K562 (cell line): Measurements from ENCODE around the gene SND1. TPM values are rescaled to one million over a fixed set of nuclear protein-coding genes. Genes with fewer than 3 reads are reported as not detected.
A peak's percentile ranks its signal among the peaks of the same experiment; 100 is the strongest.

ENCODE experiments used
- ATAC-seq: fragments of 200-7000 bp; cut with Tn5 transposase; 3 replicates; pipeline ENCODE4 v1.9.1; 2020; ENCODE audit warnings: moderate library complexity
- BruUV-seq: library from RNA; stranded (reverse); fragments of 400-500 nt; replicated peaks from 2 replicates; lab custom pipeline; 2021; lab: Mats Ljungman, UMichigan
- CTCF ChIA-PET: fragments of 300-600 bp; formaldehyde crosslinking; extraction: SDS; loops from one replicate; lab custom pipeline; 2021; ENCODE audit warnings: low intra/inter-chr PET ratio; lab: Yijun Ruan, JAX
- POLR2A ChIA-PET: fragments of 300-600, 350-650 bp; sonication (Branson Sonifier 250); formaldehyde crosslinking; extraction: SDS; loops from one replicate; lab custom pipeline; 2021; ENCODE audit warnings: antibody characterized with exemption, inconsistent platforms; lab: Yijun Ruan, JAX
- DNase-seq, 4 experiments: peaks; one replicate each; pipeline versions ENCODE4 v3.0.0 to v3.0.0-alpha.2; 2011 to 2018; ENCODE audit warnings: low spot score in 3 of 4, mixed read lengths in 3 of 4; ENCODE audit errors: extremely low read depth in 1 of 4
- FAIRE-seq: peaks from 2 replicates; lab custom pipeline; 2011; peaks lifted over from hg19 to GRCh38; lab: Jason Lieb, UNC
- H2AFZ ChIP-seq: 2 replicates; pipeline ENCODE4 v1.6.0; 2011; ENCODE audit warnings: low read depth, low read length, control low read depth, inconsistent platforms
- H3K27ac ChIP-seq: fragments of 200-600 bp; 3 replicates; pipeline ENCODE4 v1.8.0; 2011; ENCODE audit warnings: low read depth, mild to moderate bottlenecking, control low read depth, inconsistent platforms, low read length, moderate library complexity, mixed read lengths; ENCODE audit errors: extremely low read depth
- H3K27me3 ChIP-seq, 2 experiments: fragments of 300-600 bp in 1 of 2; 2 replicates in 1 of 2; 3 replicates in 1 of 2; pipeline versions ENCODE4 v1.6.0 to v1.8.0; 2011; ENCODE audit warnings: inconsistent platforms in 2 of 2, low read length in 2 of 2, mild to moderate bottlenecking in 1 of 2, mixed read lengths in 1 of 2, moderate library complexity in 1 of 2; ENCODE audit not compliant: control insufficient read depth in 2 of 2, insufficient read depth in 2 of 2
- H3K36me3 ChIP-seq: fragments of 300-600 bp; 3 replicates; pipeline ENCODE4 v1.8.0; 2011; ENCODE audit warnings: mild to moderate bottlenecking, low read length, inconsistent platforms; ENCODE audit not compliant: control insufficient read depth, insufficient read depth
- H3K4me1 ChIP-seq, 2 experiments: fragments of 200-600 bp in 1 of 2; replicated peaks in 1 of 2; 2 replicates in 1 of 2; 3 replicates in 1 of 2; pipeline versions ENCODE4 v1.5.1 to v1.8.0; 2011; ENCODE audit warnings: inconsistent platforms in 2 of 2, low read length in 2 of 2, mild to moderate bottlenecking in 1 of 2, mixed read lengths in 1 of 2, moderate library complexity in 1 of 2; ENCODE audit not compliant: control insufficient read depth in 2 of 2, insufficient read depth in 2 of 2
- H3K4me2 ChIP-seq: 2 replicates; pipeline ENCODE4 v1.6.1; 2011; ENCODE audit warnings: low read length, control low read depth, inconsistent platforms, mixed read lengths; ENCODE audit not compliant: insufficient read depth
- H3K4me3 ChIP-seq: fragments of 200-600 bp; sonication (generic), shearing (Covaris generic); 2 replicates; pipeline ENCODE4 v1.5.1; 2016; ENCODE audit warnings: control low read depth, inconsistent platforms
- H3K79me2 ChIP-seq: fragments of 200-600 bp; 3 replicates; pipeline ENCODE4 v1.8.0; 2011; ENCODE audit warnings: low read length, inconsistent platforms; ENCODE audit not compliant: control insufficient read depth, insufficient read depth
- H3K9ac ChIP-seq, 2 experiments: 2 replicates each; pipeline versions ENCODE4 v1.6.0 to v1.6.1; 2011; ENCODE audit warnings: low read depth in 2 of 2, low read length in 2 of 2, control low read depth in 1 of 2, inconsistent platforms in 1 of 2, mild to moderate bottlenecking in 1 of 2, mixed read lengths in 1 of 2; ENCODE audit not compliant: insufficient read depth in 1 of 2
- H3K9me1 ChIP-seq: one replicate; pipeline ENCODE4 v1.6.0; 2011; ENCODE audit warnings: inconsistent platforms, mild to moderate bottlenecking, low read length, moderate library complexity; ENCODE audit not compliant: control insufficient read depth, insufficient read depth
- H3K9me3 ChIP-seq: replicated peaks from 2 replicates; pipeline ENCODE4 v1.5.1; 2011; ENCODE audit warnings: low read depth, low read length, inconsistent platforms; ENCODE audit not compliant: control insufficient read depth, insufficient read depth
- H4K20me1 ChIP-seq: replicated peaks from 2 replicates; pipeline ENCODE4 v1.6.1; 2011; ENCODE audit warnings: low read length, inconsistent platforms, mixed read lengths; ENCODE audit not compliant: control insufficient read depth, insufficient read depth
- BRF2 ChIP-seq: IDR thresholded peaks from 3 replicates; pipeline ENCODE4 v1.6.1; 2011; ENCODE audit warnings: borderline replicate concordance, mild to moderate bottlenecking; ENCODE audit not compliant: insufficient read length, insufficient read depth
- CCNT2 ChIP-seq: IDR thresholded peaks from 2 replicates; pipeline ENCODE4 v1.6.1; 2011; ENCODE audit warnings: borderline replicate concordance, low read depth, mild to moderate bottlenecking, moderate library complexity, mixed read lengths, low read length; ENCODE audit not compliant: insufficient read length; ENCODE audit errors: extremely low read depth
- FIP1L1 ChIP-seq: fragments of 200-400 bp; formaldehyde crosslinking; IDR thresholded peaks from 2 replicates; pipeline ENCODE4 v1.6.1; 2018; ENCODE audit warnings: mild to moderate bottlenecking, low read depth, low read length; ENCODE audit not compliant: poor library complexity, severe bottlenecking
- KAT7 ChIP-seq: sonication (generic); formaldehyde crosslinking; IDR thresholded peaks from 2 replicates; pipeline ENCODE4 v1.8.0; 2022; ENCODE audit warnings: missing genetic modification reagents, mild to moderate bottlenecking, borderline replicate concordance
- NR2F6 ChIP-seq: fragments of 450-650 bp; formaldehyde crosslinking; IDR thresholded peaks from 2 replicates; pipeline ENCODE4 v1.4.0; 2020; ENCODE audit warnings: mild to moderate bottlenecking
- PHB ChIP-seq: fragments of 250-450 bp; sonication (Bioruptor Pico); IDR thresholded peaks from 2 replicates; pipeline ENCODE4 v1.5.0; 2021
- POLR2A ChIP-seq: fragments of 450-650 bp; conservative IDR thresholded peaks from 2 replicates; pipeline ENCODE4 v1.6.1; 2016
- PRMT5 ChIP-seq: sonication (generic); formaldehyde crosslinking; IDR thresholded peaks from 2 replicates; pipeline ENCODE4 v1.5.0; 2020; ENCODE audit warnings: missing genetic modification reagents
- RBM25 ChIP-seq: fragments of 200-400 bp; formaldehyde crosslinking; IDR thresholded peaks from 2 replicates; pipeline ENCODE4 v1.6.1; 2018; ENCODE audit warnings: low read length, low read depth, moderate library complexity; ENCODE audit not compliant: severe bottlenecking
- SMC3 ChIP-seq: conservative IDR thresholded peaks from 2 replicates; pipeline ENCODE4 v1.6.1; 2011; ENCODE audit warnings: low read depth, low read length, improper control_type of control experiment; ENCODE audit not compliant: insufficient read depth
- ZBTB33 ChIP-seq: sonication (generic); formaldehyde crosslinking; IDR thresholded peaks from 2 replicates; pipeline ENCODE4 v1.8.1; 2023; ENCODE audit warnings: mild to moderate bottlenecking, missing genetic modification reagents
- WGBS: fragments of 100-300 bp; shearing (Covaris generic); methylation state at CpG from one replicate; pipeline ENCODE4 v1.1.6; 2016; ENCODE audit warnings: low coverage, mixed read lengths; ENCODE audit not compliant: insufficient coverage; ENCODE audit errors: missing lambda C conversion rate; 5-methylcytosine and 5-hydroxymethylcytosine counted together
- in situ Hi-C: fragments of 300-500 bp; cut with MboI; formaldehyde crosslinking; loops from 4 replicates; pipeline ENCODE4 v1.15.0; 2018; ENCODE audit warnings: inconsistent platforms, mixed read lengths
- intact Hi-C: fragments of 100-400 bp; cut with micrococcal nuclease; formaldehyde crosslinking; loops from 2 replicates; pipeline ENCODE4 v1.14.2; 2022
- polyA plus RNA-seq, 8 experiments: library from polyadenylated mRNA; depleted of rRNA in 4 of 8; stranded (reverse) in 5 of 8; unstranded in 3 of 8; fragments of >200 nt; fragmentation: Nextera tagmentation in 2 of 8; fragmentation: Illumina TruSeq in 1 of 8; extraction: Ambion mirVana in 2 of 8; extraction: Trizol in 1 of 8; gene quantifications; 2 replicates each; pipeline versions ENCODE4 v1.2.1 to v1.2.3, GENCODE V29; 2011 to 2014; ENCODE audit warnings: inconsistent platforms in 1 of 8, missing spikeins in 1 of 8
- total RNA-seq, 7 experiments: library from RNA; depleted of rRNA in 6 of 7; stranded (reverse); fragments of >200 nt in 6 of 7; fragmentation: Illumina TruSeq in 2 of 7; extraction: Trizol in 2 of 7; gene quantifications; 2 replicates each; pipeline versions ENCODE4 v1.2.1 to v1.2.3, GENCODE V29; 2011 to 2021; ENCODE audit warnings: low replicate concordance in 1 of 7
- TF ChIP-seq, protein P1 (sequence below): fragments of 250-450 bp; sonication (Bioruptor Pico); IDR thresholded peaks from 2 replicates; pipeline ENCODE4 v1.4.0; 2020; ENCODE audit warnings: mild to moderate bottlenecking, moderate library complexity
- TF ChIP-seq, protein P2 (sequence below): fragments of 450-650 bp; IDR thresholded peaks from 2 replicates; pipeline ENCODE4 v1.7.0; 2016; ENCODE audit warnings: borderline replicate concordance

Gene SND1
- total and polyA plus RNA-seq, 9 of the 15 experiments (the other 6 are each of a cell fraction or from before 2014, with no cell fraction given), result 46.5 to 307 (median 191) TPM

GRCh38 chr7:128104108-128104742 is 452.2 kb downstream of the SND1 start:
- Histone ChIP-seq H3K4me1 (peaks cover 9 to 24% of the 10 kb centered on the region in 2 experiments; a peak in 4 of 5 replicates), H4K20me1 (peaks cover 7% of the 10 kb centered on the region; the same call in 1 of the 2 replicates), H3K9me1 (no peaks in the 10 kb centered on the region), H3K9me3 (no peaks in the 10 kb centered on the region), H3K4me3 (no peak overlapping the region), H3K9ac (no peak overlapping the region), H3K4me2 (no peak overlapping the region), H3K27ac (no peak overlapping the region), H3K79me2 (no peaks in the 10 kb centered on the region), H3K36me3 (no peaks in the 10 kb centered on the region), H2AFZ (no peak overlapping the region), H3K27me3 (peaks cover 10 to 27% of the 10 kb centered on the region in 2 experiments; a peak in 3 of 5 replicates)
- intact Hi-C loops (no loop called here), in situ Hi-C loops (no loop called here)
- CTCF ChIA-PET, result no interaction called here
- no TSS peak for BruUV-seq
- 81% methylated on average over 38 of the region's 59 CpGs for WGBS
- DNase-seq (no peak), ATAC-seq (no peak), FAIRE-seq (no peak)
- POLR2A ChIA-PET, result no interaction called here
- no peak for TF ChIP-seq NR2F6
- peak; percentile 52 for TF ChIP-seq FIP1L1
- no peak for TF ChIP-seq POLR2A
- TF ChIP-seq, protein P1, sequence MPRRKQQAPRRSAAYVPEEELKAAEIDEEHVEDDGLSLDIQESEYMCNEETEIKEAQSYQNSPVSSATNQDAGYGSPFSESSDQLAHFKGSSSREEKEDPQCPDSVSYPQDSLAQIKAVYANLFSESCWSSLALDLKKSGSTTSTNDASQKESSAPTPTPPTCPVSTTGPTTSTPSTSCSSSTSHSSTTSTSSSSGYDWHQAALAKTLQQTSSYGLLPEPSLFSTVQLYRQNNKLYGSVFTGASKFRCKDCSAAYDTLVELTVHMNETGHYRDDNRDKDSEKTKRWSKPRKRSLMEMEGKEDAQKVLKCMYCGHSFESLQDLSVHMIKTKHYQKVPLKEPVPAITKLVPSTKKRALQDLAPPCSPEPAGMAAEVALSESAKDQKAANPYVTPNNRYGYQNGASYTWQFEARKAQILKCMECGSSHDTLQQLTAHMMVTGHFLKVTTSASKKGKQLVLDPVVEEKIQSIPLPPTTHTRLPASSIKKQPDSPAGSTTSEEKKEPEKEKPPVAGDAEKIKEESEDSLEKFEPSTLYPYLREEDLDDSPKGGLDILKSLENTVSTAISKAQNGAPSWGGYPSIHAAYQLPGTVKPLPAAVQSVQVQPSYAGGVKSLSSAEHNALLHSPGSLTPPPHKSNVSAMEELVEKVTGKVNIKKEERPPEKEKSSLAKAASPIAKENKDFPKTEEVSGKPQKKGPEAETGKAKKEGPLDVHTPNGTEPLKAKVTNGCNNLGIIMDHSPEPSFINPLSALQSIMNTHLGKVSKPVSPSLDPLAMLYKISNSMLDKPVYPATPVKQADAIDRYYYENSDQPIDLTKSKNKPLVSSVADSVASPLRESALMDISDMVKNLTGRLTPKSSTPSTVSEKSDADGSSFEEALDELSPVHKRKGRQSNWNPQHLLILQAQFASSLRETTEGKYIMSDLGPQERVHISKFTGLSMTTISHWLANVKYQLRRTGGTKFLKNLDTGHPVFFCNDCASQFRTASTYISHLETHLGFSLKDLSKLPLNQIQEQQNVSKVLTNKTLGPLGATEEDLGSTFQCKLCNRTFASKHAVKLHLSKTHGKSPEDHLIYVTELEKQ (CRISPR knock-in tag), result no peak
- no peak for TF ChIP-seq BRF2
- no peak for TF ChIP-seq KAT7 (CRISPR knock-in tag)
- peak; percentile 13 for TF ChIP-seq CCNT2
- TF ChIP-seq SMC3, result no peak
- peak; percentile 92 for TF ChIP-seq ZBTB33 (CRISPR knock-in tag)
- no peak for TF ChIP-seq PHB (CRISPR knock-in tag)
- TF ChIP-seq RBM25, result peak; percentile 2
- no peak for TF ChIP-seq PRMT5
- TF ChIP-seq, protein P2, sequence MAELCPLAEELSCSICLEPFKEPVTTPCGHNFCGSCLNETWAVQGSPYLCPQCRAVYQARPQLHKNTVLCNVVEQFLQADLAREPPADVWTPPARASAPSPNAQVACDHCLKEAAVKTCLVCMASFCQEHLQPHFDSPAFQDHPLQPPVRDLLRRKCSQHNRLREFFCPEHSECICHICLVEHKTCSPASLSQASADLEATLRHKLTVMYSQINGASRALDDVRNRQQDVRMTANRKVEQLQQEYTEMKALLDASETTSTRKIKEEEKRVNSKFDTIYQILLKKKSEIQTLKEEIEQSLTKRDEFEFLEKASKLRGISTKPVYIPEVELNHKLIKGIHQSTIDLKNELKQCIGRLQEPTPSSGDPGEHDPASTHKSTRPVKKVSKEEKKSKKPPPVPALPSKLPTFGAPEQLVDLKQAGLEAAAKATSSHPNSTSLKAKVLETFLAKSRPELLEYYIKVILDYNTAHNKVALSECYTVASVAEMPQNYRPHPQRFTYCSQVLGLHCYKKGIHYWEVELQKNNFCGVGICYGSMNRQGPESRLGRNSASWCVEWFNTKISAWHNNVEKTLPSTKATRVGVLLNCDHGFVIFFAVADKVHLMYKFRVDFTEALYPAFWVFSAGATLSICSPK, result no peak
